Keratinocyte (primary cell): ENCODE results near the gene TBC1D4. TPM values are rescaled to one million over a fixed set of nuclear protein-coding genes. Genes with fewer than 3 reads are reported as not detected.

Experiments used
- DNase-seq: peaks from one replicate; pipeline ENCODE4 v3.0.0-alpha.2; 2011; ENCODE audit warnings: low read depth, missing footprints, low spot score
- FAIRE-seq: peaks from 2 replicates; lab custom pipeline; 2011; peaks lifted over from hg19 to GRCh38; lab: Jason Lieb, UNC
- H2AFZ ChIP-seq: 2 replicates; pipeline ENCODE4 v1.6.0; 2012; ENCODE audit warnings: low read length, control low read depth, inconsistent platforms; ENCODE audit not compliant: control insufficient read depth
- H3K27ac ChIP-seq: 2 replicates; pipeline ENCODE4 v1.5.1; 2011; ENCODE audit warnings: low read length; ENCODE audit not compliant: control insufficient read depth, insufficient read depth
- H3K27me3 ChIP-seq: 3 replicates; pipeline ENCODE4 v1.6.0; 2011; ENCODE audit warnings: low read length; ENCODE audit not compliant: control insufficient read depth, insufficient read depth; ENCODE audit errors: extremely low read depth
- H3K36me3 ChIP-seq, 2 experiments: 2 replicates in 1 of 2; 3 replicates in 1 of 2; pipeline ENCODE4 v1.5.1; 2011; ENCODE audit warnings: low read length in 2 of 2, mild to moderate bottlenecking in 1 of 2; ENCODE audit not compliant: control insufficient read depth in 2 of 2, insufficient read depth in 2 of 2; ENCODE audit errors: extremely low read depth in 1 of 2
- H3K4me1 ChIP-seq: 3 replicates; pipeline ENCODE4 v1.5.1; 2011; ENCODE audit warnings: low read length; ENCODE audit not compliant: control insufficient read depth, insufficient read depth; ENCODE audit errors: extremely low read depth
- H3K4me2 ChIP-seq: 3 replicates; pipeline ENCODE4 v1.6.0; 2011; ENCODE audit warnings: low read depth, low read length; ENCODE audit not compliant: control insufficient read depth, insufficient read depth; ENCODE audit errors: extremely low read depth
- H3K4me3 ChIP-seq, 3 experiments: fragments of 200-600 bp in 1 of 3; sonication (generic) in 1 of 3; 2 replicates in 2 of 3; 3 replicates in 1 of 3; pipeline ENCODE4 v1.5.1; 2011 to 2016; ENCODE audit warnings: low read length in 3 of 3, mild to moderate bottlenecking in 3 of 3, control low read depth in 2 of 3, inconsistent platforms in 1 of 3, low read depth in 1 of 3, mixed read lengths in 1 of 3, mixed run types in 1 of 3, moderate library complexity in 1 of 3; ENCODE audit not compliant: control insufficient read depth in 2 of 3, insufficient read depth in 2 of 3; ENCODE audit errors: extremely low read depth in 1 of 3
- H3K79me2 ChIP-seq: 2 replicates; pipeline ENCODE4 v1.6.0; 2012; ENCODE audit warnings: low read length; ENCODE audit not compliant: control insufficient read depth, insufficient read depth
- H3K9ac ChIP-seq: 3 replicates; pipeline ENCODE4 v1.6.0; 2011; ENCODE audit warnings: low read length; ENCODE audit not compliant: control insufficient read depth, insufficient read depth; ENCODE audit errors: extremely low read depth
- H3K9me1 ChIP-seq: 3 replicates; pipeline ENCODE4 v1.6.0; 2011; ENCODE audit warnings: low read length; ENCODE audit not compliant: control insufficient read depth, insufficient read depth; ENCODE audit errors: extremely low read depth
- H3K9me3 ChIP-seq: 2 replicates; pipeline ENCODE4 v1.5.1; 2012; ENCODE audit warnings: low read depth, low read length; ENCODE audit not compliant: control insufficient read depth
- H4K20me1 ChIP-seq: 3 replicates; pipeline ENCODE4 v1.6.0; 2011; ENCODE audit warnings: low read length; ENCODE audit not compliant: control insufficient read depth, insufficient read depth; ENCODE audit errors: extremely low read depth
- CTCF ChIP-seq, 3 experiments: IDR thresholded peaks in 1 of 3; conservative IDR thresholded peaks in 1 of 3; optimal IDR thresholded peaks in 1 of 3; 2 replicates in 2 of 3; 3 replicates in 1 of 3; pipeline versions ENCODE3 to v1.5.1; 2011; ENCODE audit warnings: low read length in 3 of 3, mild to moderate bottlenecking in 3 of 3, moderate library complexity in 2 of 3, control low read depth in 1 of 3, inconsistent platforms in 1 of 3; ENCODE audit not compliant: insufficient read depth in 2 of 3; ENCODE audit errors: extremely low read depth in 1 of 3
- EZH2 ChIP-seq: IDR thresholded peaks from one replicate; pipeline ENCODE4 v1.6.1; 2012; ENCODE audit warnings: inconsistent platforms, mild to moderate bottlenecking, low read length, moderate library complexity
- dilution Hi-C: fragments of 300-500 bp; cut with MboI; formaldehyde crosslinking; loops from one replicate; pipeline ENCODE4 v1.7.0; 2020; ENCODE audit warnings: low sequenced_read_pairs; ENCODE audit not compliant: extremely low pct_ligation_motif_present
- polyA plus RNA-seq, 5 experiments: library from polyadenylated mRNA; depleted of rRNA in 3 of 5; stranded (reverse) in 3 of 5; stranded (forward) in 1 of 5; unstranded in 1 of 5; fragments of >200 nt; gene quantifications; 1 replicate in 1 of 5; 2 replicates in 3 of 5; 3 replicates in 1 of 5; pipeline versions ENCODE4 v1.2.1 to v1.2.3, GENCODE V29; 2011 to 2012; ENCODE audit warnings: missing spikeins in 2 of 5, low read depth in 1 of 5, low replicate concordance in 1 of 5

TBC1D4 gene
- polyA plus RNA-seq, 1 donor (not counting 4 experiments of a cell fraction or from before 2014, with no cell fraction given) = 14.2 TPM

GRCh38 chr13:75493156-75493555 is 11.2 kb upstream of the TBC1D4 start:
- no peak for TF ChIP-seq CTCF (optimal IDR thresholded peaks at IDR 0.05 in 1 of 3, IDR thresholded peaks at IDR 0.05 in 1 of 3, conservative IDR thresholded peaks at IDR 0.05 in 1 of 3; ENCODE audit: extremely low read depth in 1 of 3, insufficient read depth in 2 of 3, low read length in 3 of 3)
- no peak for TF ChIP-seq EZH2
- DNase-seq = no peak
- dilution Hi-C loops = no loop called here
- Histone ChIP-seq H3K4me1 (peaks cover 7% of the 10 kb centered on the region), H3K4me2 (no peak overlapping the region), H3K4me3 (no peak overlapping the region), H3K79me2 (no peaks in the 10 kb centered on the region), H3K9me3 (no peaks in the 10 kb centered on the region), H3K27ac (no peak overlapping the region), H3K36me3 (no peaks in the 10 kb centered on the region), H4K20me1 (no peaks in the 10 kb centered on the region), H3K9me1 (no peaks in the 10 kb centered on the region), H3K9ac (no peak overlapping the region), H2AFZ (no peak overlapping the region), H3K27me3 (no peaks in the 10 kb centered on the region)
- no peak for FAIRE-seq

- H4K20me1 ChIP-seq = no peaks in the 10 kb centered on the region
- no peak overlapping the region for H3K4me2 ChIP-seq
- H3K4me1 ChIP-seq = peaks cover 7% of the 10 kb centered on the region
- no peaks in the 10 kb centered on the region for H3K9me1 ChIP-seq
- dilution Hi-C loops = no loop called here
- H2AFZ ChIP-seq = no peak overlapping the region
- H3K27ac ChIP-seq = no peak overlapping the region
- DNase-seq (no peak), FAIRE-seq (no peak)
- H3K9me3 ChIP-seq = no peaks in the 10 kb centered on the region
- H3K36me3 ChIP-seq = no peaks in the 10 kb centered on the region
- H3K4me3 ChIP-seq = no peak overlapping the region
- H3K27me3 ChIP-seq = no peaks in the 10 kb centered on the region
- TF ChIP-seq CTCF (optimal IDR thresholded peaks at IDR 0.05 in 1 of 3, IDR thresholded peaks at IDR 0.05 in 1 of 3, conservative IDR thresholded peaks at IDR 0.05 in 1 of 3; ENCODE audit: extremely low read depth in 1 of 3, insufficient read depth in 2 of 3, low read length in 3 of 3) (no peak), EZH2 (no peak)
- no peaks in the 10 kb centered on the region for H3K79me2 ChIP-seq
- no peak overlapping the region for H3K9ac ChIP-seq
Measured at GRCh38 chr13:75492389-75492788, 10.4 kb upstream of the TBC1D4 start.
